HTR-8/SVneo (cell line): ENCODE measurements around the gene LRRC15.

Source experiments
- DNase-seq: peaks from one replicate; pipeline ENCODE4 v3.0.0; 2011; ENCODE audit warnings: low spot score, mixed read lengths; ENCODE audit not compliant: insufficient read length
- FAIRE-seq: peaks from 2 replicates; lab custom pipeline; 2011; peaks lifted over from hg19 to GRCh38; lab: Jason Lieb, UNC

LRRC15 gene

DNA sequence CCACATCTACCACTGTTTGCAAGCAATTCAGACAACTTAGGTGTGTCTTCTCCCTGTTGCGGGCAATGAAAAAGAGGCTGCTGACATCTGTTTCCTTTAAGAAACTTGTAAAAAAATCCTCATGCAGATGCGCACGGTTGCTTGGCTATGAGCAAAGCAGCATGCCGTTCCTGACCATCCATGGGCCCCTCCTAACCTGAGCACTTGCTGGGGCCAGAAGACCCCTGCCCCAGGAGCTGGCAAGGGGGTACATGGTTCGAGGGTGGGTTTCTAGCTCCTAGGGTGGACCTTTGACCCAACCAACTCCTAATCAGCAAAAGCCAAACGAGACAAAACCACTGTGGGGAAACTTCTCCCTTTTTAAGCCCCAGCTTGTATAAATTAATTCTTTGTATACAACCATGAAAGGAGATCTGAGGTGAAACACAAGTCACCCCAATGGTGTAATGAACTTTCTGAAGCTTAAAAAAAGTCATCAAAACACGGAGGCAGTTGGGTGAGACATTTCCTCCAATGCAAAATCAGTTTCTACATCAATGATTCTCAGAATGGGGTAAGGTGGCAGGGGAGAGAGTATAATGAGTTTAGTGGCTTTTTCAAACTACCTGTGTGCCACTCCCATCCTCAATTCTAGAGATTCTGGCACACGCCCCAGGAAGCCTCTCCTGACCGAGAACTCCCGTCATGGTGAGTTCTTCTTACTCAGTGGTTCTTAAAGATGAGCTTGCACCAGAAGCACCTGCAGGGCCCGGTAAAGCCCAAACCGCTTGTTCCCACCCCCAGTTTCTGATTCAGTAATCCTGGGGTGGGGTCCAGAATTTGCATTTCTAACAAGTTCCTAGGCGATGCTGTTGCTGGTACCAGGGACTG, 62.5 kb downstream of the LRRC15 start:
- DNase-seq: no peak
- no peak for FAIRE-seq

DNA sequence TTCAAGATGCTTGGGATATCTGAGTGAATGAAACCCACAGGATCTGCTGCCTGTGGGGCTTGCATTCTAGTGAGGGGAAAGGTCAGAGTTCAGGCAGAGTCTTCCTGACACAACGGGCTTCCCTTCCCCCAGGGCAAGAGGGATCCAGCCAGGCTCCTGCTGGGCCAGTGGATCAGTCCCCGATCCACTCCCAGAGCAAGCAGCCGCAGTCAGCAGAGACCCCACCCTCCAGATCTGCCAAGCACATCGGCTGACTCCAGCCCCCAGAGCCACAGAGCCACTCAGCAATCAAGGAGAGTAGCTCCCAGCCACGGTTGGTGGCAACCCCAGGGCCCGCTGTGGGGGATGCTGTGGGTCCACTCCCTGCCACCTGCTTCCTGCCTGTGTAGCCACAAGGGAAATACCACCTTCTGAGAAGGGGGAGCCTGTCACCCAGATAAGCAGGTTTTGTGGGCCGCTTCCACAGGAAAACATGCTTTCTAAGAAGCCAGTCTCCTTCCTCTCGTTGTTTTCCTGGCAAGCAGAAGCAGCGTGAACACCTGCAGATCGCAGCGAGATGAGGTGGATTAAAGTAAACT, 63.3 kb downstream of the LRRC15 start:
- DNase-seq (no peak), FAIRE-seq (no peak)

- FAIRE-seq: no peak
- DNase-seq: no peak
These were observed 64.0 kb downstream of the LRRC15 start for GRCh38 chr3:194305356-194306108.
